Stimulated activated CD4-positive, alpha-beta T cell treated with anti-CD3 and anti-CD28 coated beads, Interleukin-2, amount 100 ng/mL, for 24 hours (primary cell): ENCODE data around the gene TFEB.
A peak's percentile ranks its signal among the peaks of the same experiment; 100 is the strongest.

ENCODE experiments used
- DNase-seq, 2 donors: peaks; one replicate each; pipeline ENCODE4 v3.0.0-alpha.2; 2020

TFEB gene

DNA sequence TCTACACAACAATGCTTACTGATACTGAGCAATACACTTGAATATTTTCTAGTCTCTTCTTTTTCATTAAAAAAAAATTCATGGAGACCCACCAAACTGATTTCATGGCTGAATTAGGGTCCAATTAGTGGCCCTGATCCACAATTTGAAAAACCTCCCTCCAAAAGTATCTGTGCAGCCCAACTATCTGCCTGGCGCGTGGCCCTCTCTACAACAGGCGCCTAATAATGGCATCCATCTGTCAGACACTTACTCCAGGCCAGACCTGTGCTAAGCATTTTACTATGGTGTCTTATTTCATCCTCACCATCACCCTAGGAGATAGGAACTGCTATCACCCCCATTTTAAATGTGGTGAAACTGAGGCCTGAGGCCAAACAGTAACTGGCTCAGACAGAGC is 14.0 kb downstream of the TFEB start:
- no peak for DNase-seq

DNA sequence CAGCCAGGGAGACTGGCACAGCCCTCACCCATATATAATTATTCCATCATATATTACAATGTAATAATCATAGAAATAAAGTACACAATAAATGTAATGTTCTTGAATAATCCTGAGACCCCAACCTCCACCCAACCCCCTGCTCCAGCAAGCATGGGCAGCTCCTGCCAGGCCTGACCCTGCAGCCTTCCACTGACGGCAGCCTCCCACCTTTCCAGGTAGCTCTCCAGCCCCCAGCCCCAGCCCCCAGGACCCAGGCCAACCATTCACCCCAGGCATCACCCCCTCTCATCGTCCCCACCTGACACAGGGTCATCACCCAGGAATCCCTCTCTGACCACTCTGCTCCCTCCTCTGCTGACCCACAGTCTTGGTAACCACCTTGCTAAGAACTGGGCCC is 14.6 kb downstream of the TFEB start:
- no peak for DNase-seq

- DNase-seq, result no peak
Observed at GRCh38 chr6:41720262-41720620, 15.2 kb downstream of the TFEB start.

GRCh38 chr6:41719436-41720261 is 15.8 kb downstream of the TFEB start:
- DNase-seq, result no peak

DNA sequence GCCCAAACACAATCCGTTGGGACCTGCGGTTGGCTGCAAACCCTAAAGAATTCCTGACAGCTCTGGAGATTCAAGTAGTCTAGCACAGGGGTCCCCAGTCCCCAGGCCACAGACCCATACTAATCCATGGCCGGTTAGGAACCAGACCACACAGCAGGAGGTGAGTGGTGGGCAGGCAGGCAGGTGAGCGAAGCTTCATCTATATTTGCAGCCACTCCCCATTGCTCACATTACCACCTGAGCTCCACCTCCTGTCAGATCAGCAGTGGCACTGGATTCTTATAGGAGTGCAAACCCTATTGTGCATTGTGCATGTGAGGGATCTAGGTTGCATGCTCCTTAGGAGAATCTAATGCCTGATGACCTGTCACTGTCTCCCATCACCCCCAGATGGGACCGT is 16.6 kb downstream of the TFEB start:
- no peak for DNase-seq

- DNase-seq, result no peak
Observed at GRCh38 chr6:41717392-41717736, 18.0 kb downstream of the TFEB start.

DNA sequence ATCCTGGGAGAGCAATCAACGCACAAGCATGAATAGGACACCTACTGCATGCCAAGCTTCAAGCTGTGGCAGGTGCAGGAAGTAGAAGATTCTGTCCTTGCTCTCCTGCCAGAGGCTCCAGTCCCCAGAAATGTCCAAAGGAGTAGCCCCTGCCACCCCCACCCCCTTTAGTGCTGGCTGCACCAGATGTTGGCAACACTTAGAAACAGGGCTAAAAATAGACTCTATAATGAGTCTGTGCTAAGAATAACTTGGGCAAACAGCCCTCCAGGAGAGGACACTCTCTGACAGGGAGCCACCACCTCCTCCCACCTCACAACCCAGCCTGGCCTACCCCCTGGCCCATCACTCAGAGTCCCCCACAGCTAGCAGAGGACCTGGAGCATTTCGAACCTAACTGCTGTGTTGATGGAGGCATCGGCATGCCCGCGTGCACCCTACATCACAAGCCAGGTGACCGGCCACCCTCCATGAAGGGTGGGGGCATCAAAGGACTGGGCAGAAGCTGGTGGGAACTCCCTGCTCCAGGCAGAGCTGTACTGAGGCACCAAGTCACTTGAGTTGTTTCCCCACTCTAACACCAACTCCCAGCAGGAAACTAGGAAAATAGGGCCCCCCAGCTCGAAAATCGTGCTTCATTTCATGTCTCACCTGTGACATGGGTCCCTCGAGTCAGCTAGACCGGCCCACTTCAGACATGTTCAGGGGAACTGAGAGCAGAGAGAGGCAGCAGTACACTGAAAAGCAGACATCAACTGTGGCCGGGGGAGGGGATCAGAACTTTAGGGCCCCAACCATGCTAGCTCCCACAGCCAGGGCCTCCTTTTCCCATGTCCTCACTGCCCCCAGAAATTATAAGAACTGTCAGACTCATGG is 18.7 kb downstream of the TFEB start:
- DNase-seq, result no peak

GRCh38 chr6:41715795-41716515 is 19.5 kb downstream of the TFEB start:
- no peak for DNase-seq

GRCh38 chr6:41714556-41715273 is 20.7 kb downstream of the TFEB start:
- DNase-seq, result no peak

GRCh38 chr6:41713650-41714291 is 21.6 kb downstream of the TFEB start:
- DNase-seq, result no peak

- no peak for DNase-seq
Observed at GRCh38 chr6:41713159-41713649, 22.2 kb downstream of the TFEB start.

- DNase-seq, result no peak
Observed at GRCh38 chr6:41712651-41713103, 22.7 kb downstream of the TFEB start.

GRCh38 chr6:41711323-41712038 is 23.9 kb downstream of the TFEB start:
- DNase-seq, result no peak

DNA sequence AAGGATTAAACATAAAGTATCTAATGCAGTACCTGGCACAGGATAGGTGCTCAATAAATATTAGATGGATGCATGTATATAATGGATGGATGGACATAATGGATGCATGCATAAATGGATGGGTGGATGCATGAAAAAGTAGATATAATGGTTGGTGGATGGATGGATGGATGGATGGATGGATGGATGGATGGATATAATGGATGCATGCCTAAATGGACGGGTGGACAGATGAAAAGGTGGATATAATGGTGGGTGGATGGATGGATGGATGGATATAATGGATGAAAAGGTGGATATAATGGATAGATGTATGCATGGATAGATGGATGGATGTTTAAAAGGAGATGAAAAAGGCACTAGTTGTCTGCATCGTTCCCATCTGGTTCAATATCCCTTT is 26.0 kb downstream of the TFEB start:
- DNase-seq, result no peak

DNA sequence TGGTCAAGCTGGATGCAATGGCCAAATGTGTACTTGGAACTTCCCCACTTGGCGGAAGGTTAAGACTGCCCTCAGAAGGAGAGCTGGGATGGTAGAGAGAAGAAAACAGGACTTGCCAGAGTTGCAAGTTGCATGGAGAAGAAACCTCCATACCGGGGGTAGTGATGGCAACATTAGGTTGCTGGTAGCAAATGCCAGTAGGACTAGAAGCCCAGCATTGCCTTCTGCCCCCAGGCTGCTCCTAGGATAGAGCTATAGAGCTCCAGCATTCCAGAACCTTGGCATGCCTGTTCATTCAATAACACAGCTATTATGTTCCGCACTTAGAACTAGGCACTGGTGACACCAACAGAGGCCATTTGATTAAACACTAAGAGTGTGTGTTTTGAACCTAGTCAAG is 26.6 kb downstream of the TFEB start:
- DNase-seq, result no peak

DNA sequence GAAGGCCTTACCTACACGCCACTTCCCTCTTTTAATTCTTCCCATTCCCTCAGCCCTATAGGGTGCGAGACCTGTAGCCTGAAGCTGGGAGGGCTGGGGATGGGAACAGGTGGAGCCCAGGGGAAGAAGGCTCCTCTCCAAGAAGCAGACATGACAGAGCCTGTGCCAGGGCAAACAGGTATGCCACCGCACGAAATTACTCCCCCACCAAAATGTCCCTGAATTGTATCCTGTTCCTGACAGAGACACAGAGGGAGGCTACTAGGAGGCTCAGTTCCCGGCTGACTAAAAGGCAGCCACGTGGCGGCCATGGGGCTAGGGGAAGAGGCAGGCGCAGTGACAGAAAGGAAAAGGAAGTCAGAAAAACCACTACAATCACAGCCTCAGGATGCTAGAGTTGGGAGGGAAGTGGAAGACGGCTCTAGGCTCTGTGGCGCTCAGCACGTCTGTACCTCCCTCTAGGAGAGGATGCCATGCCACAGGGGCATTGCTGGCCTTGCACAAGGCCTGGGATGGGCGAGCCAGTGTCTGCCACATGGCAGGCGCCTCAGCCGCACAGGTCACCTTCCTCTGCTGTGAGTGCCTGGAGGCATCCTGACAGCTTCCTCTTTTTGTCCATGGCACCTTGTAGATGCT is 27.7 kb downstream of the TFEB start:
- DNase-seq, result peak; percentile 38 to 39

- DNase-seq, result peak; percentile 27 to 31
Observed at GRCh38 chr6:41706876-41707564, 28.4 kb downstream of the TFEB start.

- DNase-seq, result peak; percentile 77 to 78
Observed at GRCh38 chr6:41705996-41706835, 29.2 kb downstream of the TFEB start.

GRCh38 chr6:41705311-41705995 is 30.0 kb downstream of the TFEB start:
- DNase-seq, result no peak
